ENCODE measurements around the gene POLR3A. TPM values are rescaled to one million over a fixed set of nuclear protein-coding genes. Genes with fewer than 3 reads are reported as not detected.
"Not testable (repeated sequence)": the region's sequence is repeated elsewhere in the genome, so short reads cannot be mapped to it uniquely, and the experiment has no call there.

The POLR3A gene
- total RNA-seq, 1 donor from 2014 or later, result 18.2 TPM

DNA sequence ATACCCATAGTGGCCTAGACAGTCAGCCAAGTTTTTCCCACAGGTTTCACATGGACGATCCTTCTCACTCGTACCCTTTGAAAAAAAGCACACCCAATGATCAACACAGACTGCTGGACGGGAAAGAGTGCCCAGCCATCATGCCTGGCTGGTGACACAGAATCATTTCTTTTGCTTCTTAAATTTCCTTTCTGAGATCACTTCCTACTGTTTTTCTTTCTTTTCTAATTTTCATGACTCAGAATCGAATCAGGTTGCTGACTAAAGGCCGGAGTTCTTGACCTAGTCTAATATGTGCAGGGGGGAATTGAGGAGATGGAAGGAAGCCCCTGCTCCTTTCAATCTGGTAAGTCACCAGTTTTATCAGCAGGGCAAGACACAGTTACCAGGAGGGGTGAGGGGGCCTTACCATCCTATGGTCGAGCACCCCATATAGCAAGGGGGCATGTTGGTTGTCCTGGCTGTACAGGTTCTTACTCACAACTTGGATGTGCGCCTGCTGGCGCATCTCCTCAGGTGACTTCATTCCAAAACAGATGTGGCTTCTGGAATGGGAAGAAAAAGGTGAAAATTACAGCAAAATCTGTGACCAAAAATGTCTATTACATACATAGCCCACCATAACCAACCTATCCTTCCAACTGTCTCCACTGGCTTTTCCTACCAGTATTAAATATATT, 3.5 kb downstream of the POLR3A start:
- no peak for DNase-seq (ENCODE audit: extremely low read depth, low read depth, low spot score)

GRCh38 chr10:78023741-78024140, 5.6 kb downstream of the POLR3A start:
- DNase-seq (ENCODE audit: extremely low read depth, low read depth, low spot score), result no peak

DNA sequence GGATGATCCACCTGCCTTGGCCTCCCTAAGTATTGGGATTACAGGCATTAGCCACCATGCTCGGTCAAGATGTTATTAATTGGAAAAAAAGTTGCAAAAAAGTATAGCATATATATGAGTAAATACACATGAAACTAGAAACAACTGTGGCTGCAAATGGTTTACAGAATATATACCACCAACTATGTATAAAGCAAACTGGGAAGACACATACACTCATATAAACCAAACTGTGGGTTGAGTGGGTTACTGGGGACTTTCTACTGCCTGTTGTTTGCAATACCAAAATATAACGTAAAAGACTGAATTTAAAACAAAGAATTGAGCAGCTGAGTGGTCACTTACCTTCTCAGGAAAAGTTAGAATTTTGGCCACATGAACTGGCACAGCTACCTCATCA, 8.1 kb downstream of the POLR3A start:
- no peak for DNase-seq (ENCODE audit: extremely low read depth, low read depth, low spot score)

DNA sequence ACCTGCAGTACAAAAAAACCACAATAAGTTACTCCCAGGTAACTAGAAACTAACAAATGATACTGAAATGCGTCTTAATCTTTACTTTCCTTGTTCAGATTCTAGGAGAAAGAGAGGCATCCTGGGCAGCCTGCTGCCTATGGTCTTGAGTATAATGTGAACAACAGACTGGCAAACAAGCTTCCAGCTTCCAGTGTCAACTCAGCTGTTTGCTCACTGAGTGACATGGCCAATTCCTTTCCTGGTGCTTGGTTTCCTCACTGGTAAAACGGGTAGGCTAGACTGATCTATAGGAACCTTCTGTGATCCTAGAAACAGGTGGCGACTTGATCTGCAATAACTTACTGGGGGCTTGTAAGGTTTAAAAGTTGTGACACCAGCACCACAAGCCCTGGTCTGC, 10.1 kb downstream of the POLR3A start:
- no peak for DNase-seq (ENCODE audit: extremely low read depth, low read depth, low spot score)

DNA sequence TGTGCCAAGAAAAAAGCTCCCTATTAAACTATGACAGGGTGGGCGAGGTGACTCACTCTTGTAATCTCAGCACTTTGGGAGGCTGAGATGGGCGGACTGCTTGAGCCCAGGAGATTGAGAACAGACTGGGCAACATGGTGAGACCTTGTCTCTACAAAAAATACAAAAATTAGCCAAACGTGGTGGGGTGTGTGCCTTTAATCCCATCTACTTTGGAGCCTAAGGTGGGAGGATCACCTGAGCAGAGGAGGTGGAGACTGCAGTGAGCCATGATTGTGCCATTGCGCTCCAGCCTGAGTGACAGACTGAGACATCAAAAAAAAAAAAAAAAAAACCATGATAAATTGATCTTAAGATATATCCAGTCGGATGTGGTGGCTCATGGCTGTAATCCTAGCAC, 11.5 kb downstream of the POLR3A start:
- no peak for DNase-seq (ENCODE audit: extremely low read depth, low read depth, low spot score)

DNA sequence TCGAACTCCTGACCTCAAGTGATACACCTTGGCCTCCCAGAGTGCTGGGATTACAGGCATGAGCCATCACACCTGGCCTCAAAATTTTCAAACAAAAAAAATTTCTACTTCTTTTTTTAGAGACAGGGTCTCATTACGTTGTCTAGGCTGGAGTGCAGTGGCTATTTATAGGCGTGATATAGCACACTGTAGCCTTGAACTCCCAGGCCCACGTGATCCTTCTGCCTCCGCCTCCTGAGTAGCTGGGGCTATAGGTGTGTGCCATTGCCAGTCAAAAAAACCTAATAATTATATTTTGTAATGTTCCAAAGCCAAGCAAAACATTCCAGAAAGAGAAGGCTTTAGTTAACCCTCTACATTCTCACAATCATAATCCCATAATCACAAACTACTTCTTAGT, 13.8 kb downstream of the POLR3A start:
- DNase-seq (ENCODE audit: extremely low read depth, low read depth, low spot score), result no peak

- no peak for DNase-seq (ENCODE audit: extremely low read depth, low read depth, low spot score)
Measured at GRCh38 chr10:78013564-78013963, 15.8 kb downstream of the POLR3A start.

DNA sequence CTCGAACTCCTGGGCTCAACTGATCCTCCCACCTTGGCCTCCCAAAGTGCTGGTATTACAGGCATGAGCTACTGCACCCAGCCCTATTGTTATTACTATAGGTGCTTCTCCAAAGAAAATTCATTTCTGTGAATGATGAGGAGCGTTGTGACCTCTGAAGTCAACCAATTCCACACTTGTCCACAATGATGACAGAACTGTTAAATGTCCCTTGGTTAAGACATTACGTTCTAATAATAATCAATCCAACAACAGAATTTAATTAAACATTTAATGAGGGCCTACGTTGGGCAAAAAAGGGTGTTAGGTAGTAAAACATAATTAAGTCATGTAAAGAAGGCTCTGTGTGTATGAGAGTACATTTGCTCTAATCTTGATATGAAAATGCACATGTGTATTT, 18.2 kb downstream of the POLR3A start:
- DNase-seq (ENCODE audit: extremely low read depth, low read depth, low spot score), result no peak

- no peak for DNase-seq (ENCODE audit: extremely low read depth, low read depth, low spot score)
Measured at GRCh38 chr10:78010278-78010677, 19.0 kb downstream of the POLR3A start.

DNA sequence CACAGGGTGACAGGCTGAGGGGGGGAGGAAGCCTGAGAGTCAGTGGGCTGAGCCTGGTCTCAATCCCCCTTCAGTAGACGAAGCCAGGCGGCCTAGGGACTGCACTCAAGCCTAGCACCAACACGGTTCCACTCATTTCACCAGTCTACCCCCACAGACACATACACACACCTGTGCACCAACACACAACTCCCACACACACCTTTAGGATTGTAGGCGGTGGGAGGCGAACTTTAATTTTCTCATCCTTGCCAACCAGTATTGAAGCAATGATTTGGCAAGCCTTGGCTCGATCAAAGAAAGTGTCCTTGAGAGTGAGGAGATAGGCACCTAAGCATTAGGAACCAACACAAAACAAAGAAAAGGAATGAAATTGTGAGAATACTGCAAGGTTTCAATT, 19.7 kb downstream of the POLR3A start:
- no peak for DNase-seq (ENCODE audit: extremely low read depth, low read depth, low spot score)

GRCh38 chr10:78007172-78007571, 22.1 kb downstream of the POLR3A start:
- DNase-seq (ENCODE audit: extremely low read depth, low read depth, low spot score), result no peak

DNA sequence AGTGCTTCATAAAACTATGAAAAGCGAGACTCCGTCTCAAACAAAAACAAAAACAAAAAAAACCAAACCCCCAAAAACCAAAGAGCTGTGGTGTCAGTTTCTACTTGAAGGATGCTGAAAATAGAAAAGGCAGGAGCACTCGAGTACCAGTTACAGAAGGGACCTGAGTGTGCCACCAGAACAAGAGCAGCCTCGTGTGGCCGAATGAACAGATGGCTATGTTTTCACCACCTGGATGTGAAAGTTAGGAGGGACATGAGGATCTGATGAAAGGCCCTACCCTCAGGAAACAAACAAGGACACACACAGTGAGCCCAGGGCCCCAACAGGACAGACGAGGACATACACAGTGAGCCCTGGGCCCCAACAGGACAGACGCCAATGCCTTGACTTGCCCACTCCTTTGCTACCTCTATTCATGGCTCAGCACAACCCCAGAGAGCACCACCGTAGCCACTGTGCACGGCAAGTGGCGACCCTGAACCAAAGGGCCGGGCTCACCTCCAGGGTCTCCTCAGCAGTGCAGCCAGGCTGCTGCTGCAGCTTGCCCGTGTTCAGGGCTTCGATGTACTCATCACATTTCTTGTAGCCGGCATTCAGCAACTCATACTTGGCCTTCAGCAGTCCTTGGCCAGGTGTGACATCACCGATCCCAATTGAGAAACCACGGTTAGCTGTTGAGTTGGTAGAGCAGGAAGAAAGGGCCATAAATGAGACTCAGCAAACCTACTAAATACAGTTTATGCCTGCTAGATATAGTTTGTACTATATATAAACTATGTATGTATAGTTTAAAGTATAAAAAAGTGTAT, 24.9 kb downstream of the POLR3A start:
- no peak for DNase-seq (ENCODE audit: extremely low read depth, low read depth, low spot score)

DNA sequence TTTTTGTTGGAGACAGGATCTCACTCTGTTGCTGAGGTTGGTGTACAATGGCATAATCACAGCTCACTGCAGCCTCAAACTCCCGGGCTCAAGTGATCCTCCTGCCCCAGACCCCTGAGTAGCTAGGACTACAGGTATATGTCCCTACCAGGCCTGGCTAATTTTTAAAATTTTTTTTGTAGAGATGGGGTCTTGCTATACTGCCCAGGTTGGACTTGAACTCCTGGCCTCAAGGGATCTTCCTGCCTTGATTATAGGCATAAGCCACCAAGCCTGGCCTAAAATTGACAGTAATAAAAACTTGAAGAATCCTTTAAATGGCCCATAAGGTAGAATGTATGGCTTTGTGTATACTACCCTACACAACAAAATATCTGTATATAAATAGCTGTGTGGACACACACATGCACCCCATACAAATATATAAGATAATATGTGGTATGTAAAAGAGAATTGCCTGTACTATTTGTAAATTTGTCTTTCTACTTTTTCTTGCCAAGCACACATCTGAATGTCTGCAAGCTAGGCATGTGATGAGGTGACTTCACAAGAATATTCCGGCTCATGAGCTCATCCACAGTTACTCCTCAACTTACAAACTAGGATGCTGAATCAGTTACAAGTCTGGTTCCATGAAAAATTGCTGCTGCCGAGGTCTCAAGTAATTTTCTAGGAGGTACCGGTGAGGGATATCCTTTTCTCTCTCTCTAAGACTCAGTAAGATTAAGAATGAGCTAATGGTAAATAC, 26.6 kb downstream of the POLR3A start:
- DNase-seq (ENCODE audit: extremely low read depth, low read depth, low spot score), result no peak

DNA sequence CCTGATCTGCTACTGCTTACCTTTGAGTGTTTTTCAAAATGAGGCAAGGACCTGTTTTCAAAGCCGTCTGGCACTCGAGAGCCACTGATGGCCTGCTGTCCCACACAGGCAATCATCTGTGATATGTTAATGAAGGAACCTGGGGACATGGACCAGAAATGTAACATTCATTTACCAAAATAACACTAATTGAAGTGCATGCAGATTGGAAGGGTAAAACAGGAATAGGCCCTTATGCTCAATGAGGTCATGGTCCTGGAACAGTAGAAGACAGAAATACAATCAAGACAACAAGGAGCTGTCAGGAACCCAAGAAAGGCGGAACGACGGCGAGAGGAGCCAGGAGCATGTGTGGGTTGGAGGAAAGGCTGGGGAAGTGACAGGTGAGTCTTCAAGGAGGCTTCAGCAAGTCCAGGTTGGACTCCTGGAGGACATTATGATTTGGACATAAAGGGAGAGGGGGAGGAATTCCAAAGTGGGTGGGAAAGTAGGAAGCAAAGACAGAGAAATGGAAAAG, 28.3 kb downstream of the POLR3A start:
- no peak for DNase-seq (ENCODE audit: extremely low read depth, low read depth, low spot score)

- no peak for DNase-seq (ENCODE audit: extremely low read depth, low read depth, low spot score)
Measured at GRCh38 chr10:78000206-78000605, 29.1 kb downstream of the POLR3A start.

DNA sequence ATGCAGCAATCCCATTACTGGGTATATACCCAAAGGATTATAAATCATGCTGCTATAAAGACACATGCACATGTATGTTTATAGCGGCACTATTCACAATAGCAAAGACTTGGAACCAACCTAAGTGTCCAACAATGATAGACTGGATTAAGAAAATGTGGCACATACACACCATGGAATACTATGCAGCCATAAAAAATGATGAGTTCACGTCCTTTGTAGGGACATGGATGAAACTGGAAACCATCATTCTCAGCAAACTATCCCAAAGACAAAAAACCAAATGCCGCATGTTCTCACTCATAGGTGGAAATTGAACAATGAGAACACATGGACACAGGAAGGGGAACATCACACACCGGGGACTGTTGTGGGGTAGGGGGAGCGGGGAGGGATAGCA, 30.5 kb downstream of the POLR3A start:
- DNase-seq (ENCODE audit: extremely low read depth, low read depth, low spot score), result not testable (repeated sequence)

- no peak for DNase-seq (ENCODE audit: extremely low read depth, low read depth, low spot score)
Measured at GRCh38 chr10:77993620-77994019, 35.7 kb downstream of the POLR3A start.

DNA sequence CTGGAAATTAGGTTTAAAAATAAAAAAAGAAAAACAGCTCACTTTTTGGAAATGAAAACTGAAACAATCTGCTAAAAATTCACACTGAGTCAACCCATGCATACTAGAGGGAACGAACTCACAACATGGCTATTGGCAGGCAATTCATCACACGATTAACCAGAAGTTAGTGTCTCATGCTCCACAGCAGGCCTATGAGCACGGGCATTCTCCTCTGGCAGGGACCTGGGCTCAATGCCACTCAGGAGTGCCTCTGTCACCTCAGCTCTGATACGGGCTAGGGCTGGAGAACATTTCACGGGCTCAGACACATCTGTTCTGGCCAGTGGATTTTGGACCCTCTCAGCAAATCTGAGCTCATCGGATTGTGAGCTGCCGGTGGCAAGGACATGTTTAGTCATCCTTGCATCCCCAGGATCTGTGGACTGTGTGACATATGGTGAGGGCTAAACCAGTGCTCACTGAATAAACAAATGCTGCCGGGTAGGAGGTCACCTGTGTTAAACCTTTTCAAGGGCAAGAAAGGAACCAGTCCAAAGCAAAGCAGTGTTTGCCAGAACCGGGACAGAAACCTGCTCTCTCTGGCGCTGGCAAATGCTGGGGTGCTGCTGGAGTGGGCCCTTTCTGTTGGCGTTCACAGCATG, 40.1 kb downstream of the POLR3A start:
- no peak for DNase-seq (ENCODE audit: extremely low read depth, low read depth, low spot score)

GRCh38 chr10:77987671-77988255, 41.6 kb downstream of the POLR3A start:
- DNase-seq (ENCODE audit: extremely low read depth, low read depth, low spot score), result no peak

- DNase-seq (ENCODE audit: extremely low read depth, low read depth, low spot score), result no peak
Measured at GRCh38 chr10:77984986-77985385, 44.3 kb downstream of the POLR3A start.
